ENCODE measurements around the gene ELP6. TPM values are rescaled to one million over a fixed set of nuclear protein-coding genes. Genes with fewer than 3 reads are reported as not detected.
A peak's percentile ranks its signal among the peaks of the same experiment; 100 is the strongest.

ELP6 gene
- total RNA-seq, 1 donor from 2014 or later: 27.0 TPM

DNA sequence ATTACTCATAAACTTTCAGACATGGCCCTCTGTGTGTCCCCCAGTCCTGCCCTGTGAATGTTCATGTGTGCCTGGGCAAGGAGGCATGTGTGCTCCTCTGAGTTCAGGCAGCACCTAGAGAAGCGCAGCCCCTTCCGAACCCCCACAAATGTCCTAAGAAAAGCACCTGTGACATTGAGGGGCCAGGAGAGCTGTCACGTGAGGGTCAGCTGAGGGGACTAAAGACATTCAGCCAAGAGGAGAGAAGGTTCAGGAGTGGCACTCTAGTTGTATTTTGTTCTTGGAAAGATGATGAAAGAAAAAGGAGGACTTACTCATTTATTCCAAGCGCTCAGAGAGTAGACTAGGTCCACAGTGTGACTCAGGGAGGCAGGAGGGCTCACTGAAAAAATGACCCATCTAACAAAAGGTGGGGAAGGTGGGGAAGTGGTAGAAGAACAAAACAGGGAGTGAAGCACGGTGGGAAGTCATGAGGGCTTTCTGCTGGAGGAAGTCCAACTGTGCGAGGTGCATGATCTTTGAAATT, 28.1 kb upstream of the ELP6 start:
- TF ChIP-seq, protein P1, sequence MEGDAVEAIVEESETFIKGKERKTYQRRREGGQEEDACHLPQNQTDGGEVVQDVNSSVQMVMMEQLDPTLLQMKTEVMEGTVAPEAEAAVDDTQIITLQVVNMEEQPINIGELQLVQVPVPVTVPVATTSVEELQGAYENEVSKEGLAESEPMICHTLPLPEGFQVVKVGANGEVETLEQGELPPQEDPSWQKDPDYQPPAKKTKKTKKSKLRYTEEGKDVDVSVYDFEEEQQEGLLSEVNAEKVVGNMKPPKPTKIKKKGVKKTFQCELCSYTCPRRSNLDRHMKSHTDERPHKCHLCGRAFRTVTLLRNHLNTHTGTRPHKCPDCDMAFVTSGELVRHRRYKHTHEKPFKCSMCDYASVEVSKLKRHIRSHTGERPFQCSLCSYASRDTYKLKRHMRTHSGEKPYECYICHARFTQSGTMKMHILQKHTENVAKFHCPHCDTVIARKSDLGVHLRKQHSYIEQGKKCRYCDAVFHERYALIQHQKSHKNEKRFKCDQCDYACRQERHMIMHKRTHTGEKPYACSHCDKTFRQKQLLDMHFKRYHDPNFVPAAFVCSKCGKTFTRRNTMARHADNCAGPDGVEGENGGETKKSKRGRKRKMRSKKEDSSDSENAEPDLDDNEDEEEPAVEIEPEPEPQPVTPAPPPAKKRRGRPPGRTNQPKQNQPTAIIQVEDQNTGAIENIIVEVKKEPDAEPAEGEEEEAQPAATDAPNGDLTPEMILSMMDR (IDR thresholded peaks at IDR 0.05): no peak

DNA sequence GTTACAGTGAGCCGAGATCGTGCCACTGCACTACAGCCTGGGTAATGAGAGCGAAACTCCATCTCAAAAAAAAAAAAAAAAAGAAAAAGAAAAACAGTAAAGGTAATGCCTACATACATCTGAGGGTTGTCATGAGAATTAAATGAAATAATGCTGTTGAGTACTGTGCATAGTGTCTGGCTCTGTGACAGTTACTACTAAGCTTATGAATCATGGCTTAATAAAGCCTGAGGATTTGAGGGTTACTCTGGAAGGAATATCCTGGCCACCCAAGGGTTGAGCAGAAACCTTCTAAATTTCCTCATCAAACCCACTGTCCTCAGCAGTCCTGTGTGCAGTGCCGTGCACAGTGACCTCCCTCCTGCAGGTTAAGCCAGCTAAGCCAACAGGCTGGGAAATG, 26.8 kb upstream of the ELP6 start:
- Histone ChIP-seq H3K4me1 (peaks cover 5 to 9% of the 10 kb centered on the region in 2 donors), H3K9me3 (no peaks in the 10 kb centered on the region), H3K4me3 (no peak overlapping the region), H3K27ac (no peak overlapping the region), H3K36me3 (no peaks in the 10 kb centered on the region), H3K27me3 (no peaks in the 10 kb centered on the region)
- intact Hi-C loops (cut with DNase I): no loop called here
- DNase-seq (ENCODE audit: low spot score in 2 of 2): no peak
- TF ChIP-seq, protein P1 (IDR thresholded peaks at IDR 0.05): no peak

More for the DNA sequence above, 28.1 kb upstream of the ELP6 start:
- Histone ChIP-seq H3K27ac (peak overlapping the region; percentile 69 to 73), H3K4me3 (no peak overlapping the region), H3K4me1 (peaks cover 5 to 9% of the 10 kb centered on the region in 2 donors), H3K36me3 (no peaks in the 10 kb centered on the region), H3K9me3 (no peaks in the 10 kb centered on the region), H3K27me3 (no peaks in the 10 kb centered on the region)
- intact Hi-C loops (cut with DNase I): no loop called here
- no peak for DNase-seq (ENCODE audit: low spot score in 2 of 2)

DNA sequence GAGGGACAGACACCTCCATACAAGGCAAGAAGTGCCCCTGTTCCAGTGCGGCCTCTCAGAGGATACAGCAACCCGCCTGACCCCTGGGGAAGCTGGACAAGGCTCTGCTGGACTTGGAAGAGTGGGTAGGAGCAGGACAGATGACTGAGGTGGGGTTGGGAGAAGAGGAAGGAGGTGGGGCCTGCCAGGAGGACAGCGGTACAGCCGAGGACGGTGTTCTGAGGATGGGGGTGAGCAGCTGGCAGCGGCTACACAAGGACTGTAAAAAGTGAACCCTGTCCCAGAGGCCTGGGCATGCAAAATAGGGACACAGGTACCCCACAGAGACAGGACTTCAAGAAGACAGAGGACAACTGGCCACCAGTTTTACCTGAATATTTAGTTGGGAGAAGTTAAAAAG, 23.5 kb upstream of the ELP6 start:
- Histone ChIP-seq H3K36me3 (no peaks in the 10 kb centered on the region), H3K4me3 (no peak overlapping the region), H3K9me3 (no peaks in the 10 kb centered on the region), H3K27me3 (no peaks in the 10 kb centered on the region), H3K4me1 (peaks cover 0 to under 1% of the 10 kb centered on the region in 2 donors), H3K27ac (no peak overlapping the region)
- DNase-seq (ENCODE audit: low spot score in 2 of 2): no peak
- intact Hi-C loops (cut with DNase I): no loop called here
- TF ChIP-seq, protein P1 (IDR thresholded peaks at IDR 0.05): no peak

DNA sequence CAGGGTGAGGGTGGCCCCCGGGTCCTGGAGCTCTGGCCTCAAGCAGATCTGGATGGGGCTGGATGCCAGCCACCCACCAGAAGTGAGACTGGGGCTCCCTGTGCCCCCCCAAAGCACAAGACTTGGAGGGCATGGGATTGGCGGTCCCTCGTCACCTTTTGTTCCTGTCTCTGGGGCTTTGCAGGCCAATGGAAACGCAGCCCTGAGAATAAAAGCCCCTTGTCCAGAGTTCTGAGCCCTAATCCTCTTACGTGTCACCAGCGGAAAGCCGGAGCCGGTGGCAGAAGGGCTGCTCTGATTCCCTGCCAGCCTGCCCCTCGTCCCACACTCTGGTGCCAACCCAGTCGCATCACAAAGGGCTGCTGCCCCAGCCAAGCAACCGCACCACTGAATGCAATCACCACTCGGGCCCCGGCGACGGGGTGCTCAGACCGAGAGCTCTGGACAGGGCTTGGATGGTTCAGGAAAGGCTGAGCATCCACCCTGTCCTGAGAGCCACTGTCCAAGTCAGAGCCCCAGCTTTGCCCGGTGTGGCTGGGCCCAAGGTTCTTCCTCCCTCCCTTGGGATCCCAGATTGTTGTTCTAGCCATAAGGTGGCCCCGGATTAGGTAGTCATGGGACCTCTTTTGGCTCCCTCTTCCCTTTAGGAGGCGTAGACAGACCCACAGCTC, 22.8 kb upstream of the ELP6 start:
- no peak overlapping the region for H3K27ac ChIP-seq
- DNase-seq (ENCODE audit: low spot score in 2 of 2): no peak
- no peak overlapping the region for H3K4me3 ChIP-seq
- intact Hi-C loops (cut with DNase I): no loop called here
- H3K9me3 ChIP-seq: no peaks in the 10 kb centered on the region
- TF ChIP-seq, protein P1 (IDR thresholded peaks at IDR 0.05): no peak
- H3K36me3 ChIP-seq: no peaks in the 10 kb centered on the region
- no peaks in the 10 kb centered on the region for H3K27me3 ChIP-seq
- H3K4me1 ChIP-seq: no peaks in the 10 kb centered on the region

DNA sequence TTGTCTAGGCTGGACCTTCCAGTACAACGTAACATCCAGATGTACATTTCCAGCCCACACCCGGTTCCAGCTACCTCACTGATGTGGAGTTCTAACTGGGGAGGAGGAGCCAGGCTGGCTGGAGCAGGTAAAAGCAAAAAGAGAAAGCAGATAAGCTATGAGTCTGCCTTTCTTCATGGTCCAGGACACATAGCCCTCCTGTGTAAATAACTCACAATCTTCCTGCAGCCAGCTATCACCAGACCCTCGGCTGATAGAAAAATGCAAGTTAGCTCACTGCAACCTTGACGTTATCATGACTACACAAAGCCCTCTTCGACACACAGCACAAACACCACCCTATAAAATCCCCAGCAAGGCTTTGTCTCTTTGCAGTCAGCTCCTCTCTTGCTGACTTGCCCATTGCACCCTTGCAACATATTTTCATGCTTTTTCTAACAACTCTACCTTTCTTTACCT, 20.5 kb upstream of the ELP6 start:
- no peaks in the 10 kb centered on the region for H3K36me3 ChIP-seq
- TF ChIP-seq, protein P1 (IDR thresholded peaks at IDR 0.05): no peak
- H3K27ac ChIP-seq: no peak overlapping the region
- no peak overlapping the region for H3K4me3 ChIP-seq
- intact Hi-C loops (cut with DNase I): no loop called here
- no peaks in the 10 kb centered on the region for H3K27me3 ChIP-seq
- no peak for DNase-seq (ENCODE audit: low spot score in 2 of 2)
- no peaks in the 10 kb centered on the region for H3K4me1 ChIP-seq
- H3K9me3 ChIP-seq: no peaks in the 10 kb centered on the region
